ENCODE results near the gene MYO16.

- TF ChIP-seq CTCF (IDR thresholded peaks at IDR 0.05) (no peak), POLR2A (IDR thresholded peaks at IDR 0.05) (no peak)
These were observed 147.2 kb downstream of the MYO16 start for GRCh38 chr13:108776650-108777049.
